ENCODE measurements around the gene TMTC2. TPM values are rescaled to one million over a fixed set of nuclear protein-coding genes. Genes with fewer than 3 reads are reported as not detected.
A peak's percentile ranks its signal among the peaks of the same experiment; 100 is the strongest.
"Not testable (repeated sequence)": the region's sequence is repeated elsewhere in the genome, so short reads cannot be mapped to it uniquely, and the experiment has no call there.

TMTC2 gene
- total RNA-seq, 1 donor from 2014 or later, result 12.3 TPM

- Mint-ChIP-seq H3K27me3 (ENCODE audit: low read depth) (no peaks in the 10 kb centered on the region), H3K4me1 (peaks cover 10% of the 10 kb centered on the region), H3K27ac (ENCODE audit: unreplicated experiment) (no peak overlapping the region), H3K4me3 (no peak overlapping the region), H3K36me3 (ENCODE audit: low read depth) (peaks cover 4% of the 10 kb centered on the region), H3K9me3 (no peaks in the 10 kb centered on the region)
- no peak for DNase-seq (ENCODE audit: low read depth, low spot score)
- TF ChIP-seq CTCF (conservative IDR thresholded peaks at IDR 0.05), result no peak
Measured at GRCh38 chr12:82842480-82842879, 155.8 kb downstream of the TMTC2 start.

GRCh38 chr12:82845076-82845475 is 158.4 kb downstream of the TMTC2 start:
- H3K27me3 Mint-ChIP-seq (ENCODE audit: low read depth), result not testable (repeated sequence)

GRCh38 chr12:82848845-82849244 is 162.1 kb downstream of the TMTC2 start:
- Mint-ChIP-seq H3K27ac (ENCODE audit: unreplicated experiment) (no peak overlapping the region), H3K27me3 (ENCODE audit: low read depth) (no peaks in the 10 kb centered on the region), H3K9me3 (no peaks in the 10 kb centered on the region), H3K4me1 (peaks cover 18% of the 10 kb centered on the region), H3K36me3 (ENCODE audit: low read depth) (peaks cover 7% of the 10 kb centered on the region), H3K4me3 (no peak overlapping the region)
- TF ChIP-seq CTCF (conservative IDR thresholded peaks at IDR 0.05), result no peak
- DNase-seq (ENCODE audit: low read depth, low spot score), result no peak

More at GRCh38 chr12:82845076-82845475, 158.4 kb downstream of the TMTC2 start:
- H3K27ac Mint-ChIP-seq (ENCODE audit: unreplicated experiment); DNase-seq (ENCODE audit: low read depth, low spot score); H3K36me3 Mint-ChIP-seq (ENCODE audit: low read depth); H3K9me3 Mint-ChIP-seq; H3K4me3 Mint-ChIP-seq: not testable (repeated sequence)
- peaks cover 17% of the 10 kb centered on the region for H3K4me1 Mint-ChIP-seq

GRCh38 chr12:82852529-82852928 is 165.8 kb downstream of the TMTC2 start:
- Mint-ChIP-seq H3K27me3 (ENCODE audit: low read depth) (no peaks in the 10 kb centered on the region), H3K27ac (ENCODE audit: unreplicated experiment) (no peak overlapping the region), H3K36me3 (ENCODE audit: low read depth) (peaks cover 6% of the 10 kb centered on the region), H3K4me1 (peaks cover 29% of the 10 kb centered on the region), H3K9me3 (peaks cover 4% of the 10 kb centered on the region), H3K4me3 (no peak overlapping the region)
- no peak for TF ChIP-seq CTCF (conservative IDR thresholded peaks at IDR 0.05)
- DNase-seq (ENCODE audit: low read depth, low spot score), result no peak

- Mint-ChIP-seq H3K27me3 (ENCODE audit: low read depth) (no peaks in the 10 kb centered on the region), H3K9me3 (peaks cover 4% of the 10 kb centered on the region)
- no peak for TF ChIP-seq CTCF (conservative IDR thresholded peaks at IDR 0.05)
Measured at GRCh38 chr12:82855872-82856271, 169.2 kb downstream of the TMTC2 start.

GRCh38 chr12:82857276-82857675 is 170.6 kb downstream of the TMTC2 start:
- no peaks in the 10 kb centered on the region for H3K27me3 Mint-ChIP-seq (ENCODE audit: low read depth)
- H3K4me1 Mint-ChIP-seq, result peaks cover 19% of the 10 kb centered on the region
- H3K9me3 Mint-ChIP-seq, result peaks cover 4% of the 10 kb centered on the region
- peak overlapping the region; percentile 19 for H3K27ac Mint-ChIP-seq (ENCODE audit: unreplicated experiment)
- H3K4me3 Mint-ChIP-seq, result peak overlapping the region; percentile 0
- H3K36me3 Mint-ChIP-seq (ENCODE audit: low read depth), result peaks cover 8% of the 10 kb centered on the region
- DNase-seq (ENCODE audit: low read depth, low spot score), result peak; percentile 8
- no peak for TF ChIP-seq CTCF (conservative IDR thresholded peaks at IDR 0.05)

More at GRCh38 chr12:82855872-82856271, 169.2 kb downstream of the TMTC2 start:
- DNase-seq (ENCODE audit: low read depth, low spot score), result no peak
- Mint-ChIP-seq H3K4me1 (peaks cover 19% of the 10 kb centered on the region), H3K4me3 (no peak overlapping the region), H3K27ac (ENCODE audit: unreplicated experiment) (no peak overlapping the region), H3K36me3 (ENCODE audit: low read depth) (peaks cover 8% of the 10 kb centered on the region)

Data from neural crest cell (in vitro differentiated cells).